Activated CD4-positive, alpha-beta T cell treated with anti-CD3 and anti-CD28 coated beads, Interleukin-2, Interleukin-4, amounts not matched to agents 100 ng/mL and 50 ng/mL, durations not matched to agents 16 hours and 8 hours (primary cell): ENCODE measurements around the gene FSHR.

ENCODE experiments used
- DNase-seq: peaks from one replicate; pipeline ENCODE4 v3.0.0-alpha.2; 2020; ENCODE audit warnings: low spot score

Gene FSHR

GRCh38 chr2:49154140-49154539 lies at the start of gene FSHR:
TSS of gene FSHR (minus strand) at chr2:49154515. CDS start at chr2:49154417, 98 bp downstream.
- no peak for DNase-seq

GRCh38 chr2:49199266-49199665 lies 45.0 kb upstream of the FSHR start:
- no peak for DNase-seq

GRCh38 chr2:49194701-49195100 lies 40.4 kb upstream of the FSHR start:
- DNase-seq = no peak

GRCh38 chr2:49192036-49192435 lies 37.7 kb upstream of the FSHR start:
- DNase-seq = no peak

- DNase-seq = no peak
These were observed 35.4 kb upstream of the FSHR start for GRCh38 chr2:49189512-49190225.

- DNase-seq = no peak
These were observed 31.8 kb upstream of the FSHR start for GRCh38 chr2:49186050-49186648.

GRCh38 chr2:49178656-49179055 lies 24.3 kb upstream of the FSHR start:
- DNase-seq = no peak

GRCh38 chr2:49177194-49177593 lies 22.9 kb upstream of the FSHR start:
- DNase-seq = no peak

GRCh38 chr2:49175831-49176230 lies 21.5 kb upstream of the FSHR start:
- no peak for DNase-seq

- DNase-seq = no peak
These were observed 20.4 kb upstream of the FSHR start for GRCh38 chr2:49174750-49175149.

- no peak for DNase-seq
These were observed 12.8 kb upstream of the FSHR start for GRCh38 chr2:49167131-49167530.

GRCh38 chr2:49165662-49166061 lies 11.3 kb upstream of the FSHR start:
- no peak for DNase-seq

- DNase-seq = no peak
These were observed 10.4 kb upstream of the FSHR start for GRCh38 chr2:49164729-49165128.

GRCh38 chr2:49162151-49162550 lies 7.8 kb upstream of the FSHR start:
- DNase-seq = no peak

- DNase-seq = no peak
These were observed 576 bp upstream of the FSHR start for GRCh38 chr2:49154891-49155290.

- no peak for DNase-seq
These were observed 1.1 kb downstream of the FSHR start for GRCh38 chr2:49153252-49153651.

GRCh38 chr2:49152824-49153223 lies 1.5 kb downstream of the FSHR start:
- DNase-seq = no peak

GRCh38 chr2:49146401-49146800 lies 7.9 kb downstream of the FSHR start:
- no peak for DNase-seq

- DNase-seq = no peak
These were observed 22.5 kb downstream of the FSHR start for GRCh38 chr2:49131801-49132200.

- no peak for DNase-seq
These were observed 25.3 kb downstream of the FSHR start for GRCh38 chr2:49129034-49129433.

GRCh38 chr2:49123600-49123999 lies 30.7 kb downstream of the FSHR start:
- no peak for DNase-seq

GRCh38 chr2:49122107-49122506 lies 32.2 kb downstream of the FSHR start:
- DNase-seq = no peak

GRCh38 chr2:49113046-49113445 lies 41.3 kb downstream of the FSHR start:
- no peak for DNase-seq

- DNase-seq = no peak
These were observed 42.9 kb downstream of the FSHR start for GRCh38 chr2:49111456-49111855.
